ENCODE data around the gene MYO7A. TPM values are rescaled to one million over a fixed set of nuclear protein-coding genes. Genes with fewer than 3 reads are reported as not detected.

The MYO7A gene
- total and polyA plus RNA-seq, 2 experiments from 2014 or later: 9.8 to 10.1 TPM

GRCh38 chr11:77091146-77091940 is 36.7 kb upstream of the MYO7A start:
- Histone ChIP-seq H3K9me3 (ENCODE audit: low read depth) (no peaks in the 10 kb centered on the region), H3K79me2 (peaks cover 2% of the 10 kb centered on the region), H4K20me1 (ENCODE audit: insufficient read depth, poor library complexity, severe bottlenecking) (no peaks in the 10 kb centered on the region), H2AFZ (no peak overlapping the region), H3K4me1 (ENCODE audit: insufficient read depth) (peaks cover 19% of the 10 kb centered on the region), H3K36me3 (replicated peaks; ENCODE audit: insufficient read depth, low read depth) (no peaks in the 10 kb centered on the region), H3K9me2 (replicated peaks; ENCODE audit: insufficient read depth) (no peaks in the 10 kb centered on the region), H3K27me3 (no peaks in the 10 kb centered on the region), H3K4me2 (no peak overlapping the region), H3K27ac (no peak overlapping the region), H3K4me3 (no peak overlapping the region)
- TF ChIP-seq, protein P1, sequence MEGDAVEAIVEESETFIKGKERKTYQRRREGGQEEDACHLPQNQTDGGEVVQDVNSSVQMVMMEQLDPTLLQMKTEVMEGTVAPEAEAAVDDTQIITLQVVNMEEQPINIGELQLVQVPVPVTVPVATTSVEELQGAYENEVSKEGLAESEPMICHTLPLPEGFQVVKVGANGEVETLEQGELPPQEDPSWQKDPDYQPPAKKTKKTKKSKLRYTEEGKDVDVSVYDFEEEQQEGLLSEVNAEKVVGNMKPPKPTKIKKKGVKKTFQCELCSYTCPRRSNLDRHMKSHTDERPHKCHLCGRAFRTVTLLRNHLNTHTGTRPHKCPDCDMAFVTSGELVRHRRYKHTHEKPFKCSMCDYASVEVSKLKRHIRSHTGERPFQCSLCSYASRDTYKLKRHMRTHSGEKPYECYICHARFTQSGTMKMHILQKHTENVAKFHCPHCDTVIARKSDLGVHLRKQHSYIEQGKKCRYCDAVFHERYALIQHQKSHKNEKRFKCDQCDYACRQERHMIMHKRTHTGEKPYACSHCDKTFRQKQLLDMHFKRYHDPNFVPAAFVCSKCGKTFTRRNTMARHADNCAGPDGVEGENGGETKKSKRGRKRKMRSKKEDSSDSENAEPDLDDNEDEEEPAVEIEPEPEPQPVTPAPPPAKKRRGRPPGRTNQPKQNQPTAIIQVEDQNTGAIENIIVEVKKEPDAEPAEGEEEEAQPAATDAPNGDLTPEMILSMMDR (IDR thresholded peaks at IDR 0.05; ENCODE audit: poor library complexity): peak; percentile 92
- TF ChIP-seq EZH2phosphoT487 (IDR thresholded peaks at IDR 0.05; ENCODE audit: low read depth, severe bottlenecking, unreplicated experiment) (no peak), EZH2 (IDR thresholded peaks at IDR 0.05; ENCODE audit: borderline replicate concordance) (no peak)
- DNase-seq (ENCODE audit: low spot score): peak; percentile 88
- 47% methylated on average over 9 of the region's 9 CpGs for WGBS (ENCODE audit: low lambda C conversion rate, missing lambda C conversion rate)

DNA sequence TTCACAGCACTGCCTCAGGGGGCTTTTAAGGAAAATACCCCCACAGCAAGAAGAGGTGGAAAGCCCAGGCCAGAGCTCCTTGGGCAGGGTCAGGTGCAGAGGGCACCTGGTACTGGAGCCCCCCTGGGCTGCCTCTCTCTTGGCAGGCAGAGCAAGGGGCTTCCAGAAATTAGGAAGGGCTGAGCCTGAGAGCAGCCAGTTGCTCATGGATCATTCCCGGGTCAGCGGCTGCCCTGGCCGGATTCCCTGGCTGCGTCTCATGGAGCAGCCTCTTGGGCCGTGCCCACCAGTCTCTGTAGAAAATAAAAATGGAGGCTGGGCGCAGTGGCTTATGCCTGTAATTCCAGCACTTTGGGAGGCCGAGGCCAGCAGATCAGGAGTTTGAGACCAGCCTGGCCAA is 35.7 kb upstream of the MYO7A start:
- Histone ChIP-seq H3K9me2 (replicated peaks; ENCODE audit: insufficient read depth) (no peaks in the 10 kb centered on the region), H3K27ac (no peak overlapping the region), H3K4me2 (no peak overlapping the region), H3K4me3 (no peak overlapping the region), H3K4me1 (ENCODE audit: insufficient read depth) (peaks cover 12% of the 10 kb centered on the region), H3K36me3 (replicated peaks; ENCODE audit: insufficient read depth, low read depth) (no peaks in the 10 kb centered on the region), H3K79me2 (peaks cover 2% of the 10 kb centered on the region), H3K27me3 (no peaks in the 10 kb centered on the region), H2AFZ (no peak overlapping the region), H4K20me1 (ENCODE audit: insufficient read depth, poor library complexity, severe bottlenecking) (no peaks in the 10 kb centered on the region), H3K9me3 (ENCODE audit: low read depth) (no peaks in the 10 kb centered on the region)
- WGBS (ENCODE audit: low lambda C conversion rate, missing lambda C conversion rate): 85% methylated on average over 7 of the region's 7 CpGs
- TF ChIP-seq EZH2phosphoT487 (IDR thresholded peaks at IDR 0.05; ENCODE audit: low read depth, severe bottlenecking, unreplicated experiment) (no peak), EZH2 (IDR thresholded peaks at IDR 0.05; ENCODE audit: borderline replicate concordance) (no peak)
- TF ChIP-seq, protein P1 (IDR thresholded peaks at IDR 0.05; ENCODE audit: poor library complexity): no peak
- no peak for DNase-seq (ENCODE audit: low spot score)

DNA sequence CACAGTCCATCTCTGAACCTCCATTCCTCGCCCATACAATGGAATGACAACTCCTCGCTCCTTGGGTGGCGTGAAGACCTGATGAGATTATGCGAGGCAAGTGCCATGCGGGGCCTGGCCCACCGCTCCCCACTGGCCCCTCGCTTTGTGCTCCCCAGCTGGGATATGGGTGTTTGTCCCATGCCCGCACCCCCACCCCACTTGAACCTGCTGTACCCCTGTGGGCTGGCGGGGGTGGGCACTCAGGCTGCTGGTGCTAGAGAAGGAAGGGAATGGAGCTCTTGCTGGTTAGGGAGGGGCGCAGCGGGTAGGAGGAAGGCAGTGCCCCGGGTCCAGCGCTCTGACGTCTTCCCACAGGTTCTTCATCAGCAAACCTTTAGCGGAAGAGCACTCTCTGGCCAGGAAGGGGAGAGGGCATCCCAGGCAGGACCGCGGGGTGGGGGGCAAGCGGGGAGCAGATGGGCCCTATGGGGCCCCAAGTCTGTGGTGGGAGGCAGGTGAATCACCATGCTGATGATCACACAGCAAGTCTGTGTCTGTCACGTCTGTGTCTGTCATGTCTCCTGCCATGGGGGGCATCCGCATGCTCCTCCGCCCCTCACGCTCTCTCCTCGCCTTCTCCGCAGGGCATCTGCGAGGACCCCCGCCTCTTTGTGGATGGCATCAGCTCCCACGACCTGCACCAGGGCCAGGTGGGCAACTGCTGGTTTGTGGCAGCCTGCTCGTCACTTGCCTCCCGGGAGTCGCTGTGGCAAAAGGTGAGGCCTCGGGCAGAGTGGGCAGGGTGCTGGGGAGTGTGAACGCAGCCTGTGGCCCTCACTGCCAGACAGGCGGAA is 34.8 kb upstream of the MYO7A start:
- no peak overlapping the region for H2AFZ ChIP-seq
- no peak for DNase-seq (ENCODE audit: low spot score)
- no peaks in the 10 kb centered on the region for H3K27me3 ChIP-seq
- H3K79me2 ChIP-seq: no peaks in the 10 kb centered on the region
- H3K36me3 ChIP-seq (replicated peaks; ENCODE audit: insufficient read depth, low read depth): no peaks in the 10 kb centered on the region
- H3K4me3 ChIP-seq: no peak overlapping the region
- no peak overlapping the region for H3K27ac ChIP-seq
- no peaks in the 10 kb centered on the region for H3K9me2 ChIP-seq (replicated peaks; ENCODE audit: insufficient read depth)
- no peaks in the 10 kb centered on the region for H4K20me1 ChIP-seq (ENCODE audit: insufficient read depth, poor library complexity, severe bottlenecking)
- TF ChIP-seq, protein P1 (IDR thresholded peaks at IDR 0.05; ENCODE audit: poor library complexity): no peak
- TF ChIP-seq EZH2 (IDR thresholded peaks at IDR 0.05; ENCODE audit: borderline replicate concordance) (no peak), EZH2phosphoT487 (IDR thresholded peaks at IDR 0.05; ENCODE audit: low read depth, severe bottlenecking, unreplicated experiment) (no peak)
- peaks cover 5% of the 10 kb centered on the region for H3K4me1 ChIP-seq (ENCODE audit: insufficient read depth)
- WGBS (ENCODE audit: low lambda C conversion rate, missing lambda C conversion rate): 93% methylated on average over 33 of the region's 33 CpGs
- no peaks in the 10 kb centered on the region for H3K9me3 ChIP-seq (ENCODE audit: low read depth)
- H3K4me2 ChIP-seq: no peak overlapping the region

All from hepatocyte (in vitro differentiated cells).